HG03378 (cell line): ENCODE results near the gene TMEFF2.
"Not testable (repeated sequence)": the region's sequence is repeated elsewhere in the genome, so short reads cannot be mapped to it uniquely, and the experiment has no call there.

ENCODE experiments used
- ATAC-seq: cut with Tn5 transposase; IDR thresholded peaks from one replicate; pipeline ENCODE4 v1.9.1; 2021; ENCODE audit warnings: mild to moderate bottlenecking, moderate library complexity; ENCODE audit not compliant: unreplicated experiment

Gene TMEFF2

DNA sequence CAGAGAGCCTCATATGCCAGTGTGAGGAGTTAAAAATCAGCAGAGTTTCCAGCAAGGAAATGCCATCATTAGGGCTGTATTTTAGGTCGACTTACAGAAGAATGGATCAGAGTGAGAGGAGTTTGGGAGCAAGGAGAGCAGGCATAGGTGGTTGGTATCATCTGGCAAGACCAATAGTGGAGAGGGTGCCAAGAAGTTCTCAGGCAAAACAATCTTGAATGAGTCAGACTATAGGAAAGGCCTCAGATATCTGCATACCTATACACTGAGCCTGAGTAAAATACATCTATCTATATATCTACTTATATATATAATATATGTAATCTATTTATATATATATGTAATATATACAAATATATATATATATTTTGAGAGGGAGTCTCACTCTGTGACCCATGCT, 57.3 kb downstream of the TMEFF2 start:
- no peak for ATAC-seq

DNA sequence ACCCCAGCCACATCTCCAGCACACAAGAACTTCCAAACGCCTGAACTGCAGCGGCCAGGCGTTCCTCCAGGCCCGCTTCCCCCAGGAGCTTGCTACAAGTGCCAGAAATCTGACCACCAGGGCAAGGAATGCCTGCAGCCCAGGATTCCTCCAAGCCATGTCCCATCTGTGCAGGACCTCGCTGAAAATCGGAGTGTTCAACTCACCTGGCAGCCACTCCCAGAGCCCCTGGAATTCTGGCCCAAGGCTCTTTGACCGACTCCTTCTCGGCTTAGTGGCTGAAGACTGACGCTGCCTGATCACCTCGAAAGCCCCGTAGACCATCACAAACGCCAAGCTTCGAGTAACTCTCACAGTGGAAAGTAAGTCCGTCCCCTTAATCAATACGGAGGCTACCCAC, 62.1 kb downstream of the TMEFF2 start:
- ATAC-seq = not testable (repeated sequence)

DNA sequence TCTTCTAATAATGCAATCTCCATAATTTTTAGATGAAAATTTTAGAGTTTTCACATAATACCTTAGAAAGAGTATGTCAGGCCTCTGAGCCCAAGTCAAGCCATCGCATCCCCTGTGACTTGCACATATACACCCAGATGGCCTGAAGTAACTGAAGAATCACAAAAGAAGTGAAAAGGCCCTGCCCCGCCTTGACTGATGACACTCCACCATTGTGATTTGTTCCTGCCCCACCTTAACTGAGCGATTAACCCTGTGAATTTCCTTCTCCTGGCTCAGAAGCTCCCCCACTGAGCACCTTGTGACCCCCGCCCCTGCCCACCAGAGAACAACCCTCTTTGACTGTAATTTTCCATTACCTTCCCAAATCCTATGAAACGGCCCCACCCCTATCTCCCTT, 64.4 kb downstream of the TMEFF2 start:
- not testable (repeated sequence) for ATAC-seq

DNA sequence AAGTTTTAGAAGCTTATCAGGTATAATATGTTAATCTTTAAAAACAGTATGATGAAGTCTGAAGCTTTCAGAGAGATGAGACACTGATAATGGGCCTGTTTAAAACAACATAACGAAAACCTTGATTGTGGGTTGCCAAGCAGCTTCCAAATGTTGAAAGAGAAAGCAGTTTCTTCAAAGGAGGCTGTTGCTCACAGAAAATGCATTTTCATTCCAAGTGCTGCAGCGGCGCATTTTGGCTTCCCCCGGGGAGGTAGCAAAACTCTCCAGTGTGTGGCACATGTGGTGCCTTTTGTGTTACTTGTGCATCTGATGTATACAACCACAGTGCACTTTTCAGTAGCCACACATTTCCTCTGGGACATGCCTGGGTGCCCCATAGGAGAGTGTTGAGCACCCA, 66.1 kb downstream of the TMEFF2 start:
- ATAC-seq = no peak

DNA sequence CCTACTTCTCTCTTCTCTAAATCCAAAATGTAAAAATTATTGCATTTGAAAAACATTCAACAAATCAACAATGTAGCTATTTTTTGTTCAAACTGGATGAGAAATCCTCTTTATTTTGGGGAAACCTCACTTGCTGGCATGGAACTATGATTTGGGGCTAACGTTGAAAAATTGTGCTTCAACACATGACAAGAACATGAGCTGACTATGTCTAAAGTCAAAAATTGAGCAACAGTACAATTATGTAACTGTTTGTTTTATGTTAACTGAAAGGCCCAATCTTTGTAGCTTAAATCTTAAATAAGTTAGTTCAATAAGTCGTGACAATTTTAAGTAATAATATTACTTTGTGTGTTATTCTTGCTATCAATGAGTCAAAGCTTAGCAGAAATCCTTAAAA, 67.3 kb downstream of the TMEFF2 start:
- ATAC-seq = no peak

DNA sequence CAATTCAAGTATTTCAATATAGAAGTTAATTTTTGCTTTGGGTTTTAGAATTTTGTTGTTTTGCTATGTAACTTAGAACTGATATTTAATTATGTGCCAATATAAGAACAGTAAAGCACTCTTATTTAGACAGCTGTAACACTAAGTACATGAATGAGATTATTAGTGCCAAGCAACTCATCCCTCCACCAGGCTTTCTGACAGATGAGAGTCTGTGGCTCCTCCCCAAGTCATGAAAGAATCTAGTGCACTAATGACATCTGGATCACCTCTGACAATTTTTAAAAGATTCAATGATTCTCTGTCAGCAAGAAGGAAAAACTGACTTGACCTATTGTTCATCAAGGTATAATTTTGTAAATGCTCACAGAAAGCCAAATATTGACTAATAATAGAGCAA, 67.8 kb downstream of the TMEFF2 start:
- no peak for ATAC-seq

DNA sequence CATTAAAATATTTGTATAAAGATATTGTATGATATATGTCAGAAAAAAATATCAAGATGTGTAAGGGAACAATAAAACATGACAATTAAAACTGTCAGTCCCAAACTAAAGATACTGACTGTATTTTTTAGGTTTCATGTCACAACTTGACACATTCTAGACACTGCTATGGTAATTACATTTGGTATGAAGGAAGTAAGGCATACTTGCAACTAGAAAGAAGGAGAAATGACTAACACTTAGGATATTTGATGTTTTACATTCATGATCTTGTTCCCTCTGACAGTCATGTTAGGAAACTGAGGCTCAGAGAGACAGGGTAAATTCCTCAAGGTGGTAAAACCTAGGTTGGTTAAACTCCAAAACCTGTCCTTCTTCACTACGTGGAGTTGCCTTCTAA, 68.3 kb downstream of the TMEFF2 start:
- ATAC-seq = no peak

DNA sequence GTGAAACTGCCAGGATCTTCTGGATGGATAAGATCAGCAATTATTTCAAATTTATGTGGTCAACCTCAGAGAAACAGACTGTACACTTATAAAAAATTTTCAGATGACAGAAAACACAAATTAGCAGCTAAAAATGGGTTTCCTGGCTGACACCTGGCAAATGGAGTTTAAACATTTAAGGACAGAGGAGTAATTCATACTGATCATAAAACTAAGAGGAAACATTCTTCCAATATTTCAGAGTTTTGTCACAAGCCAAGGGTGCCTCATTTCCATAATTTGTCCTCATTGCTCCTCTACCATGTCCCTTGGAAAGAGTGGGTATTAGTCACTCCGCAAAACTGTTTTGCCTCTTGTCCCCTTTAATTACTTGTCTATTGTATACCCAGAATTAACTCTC, 70.2 kb downstream of the TMEFF2 start:
- ATAC-seq = no peak

DNA sequence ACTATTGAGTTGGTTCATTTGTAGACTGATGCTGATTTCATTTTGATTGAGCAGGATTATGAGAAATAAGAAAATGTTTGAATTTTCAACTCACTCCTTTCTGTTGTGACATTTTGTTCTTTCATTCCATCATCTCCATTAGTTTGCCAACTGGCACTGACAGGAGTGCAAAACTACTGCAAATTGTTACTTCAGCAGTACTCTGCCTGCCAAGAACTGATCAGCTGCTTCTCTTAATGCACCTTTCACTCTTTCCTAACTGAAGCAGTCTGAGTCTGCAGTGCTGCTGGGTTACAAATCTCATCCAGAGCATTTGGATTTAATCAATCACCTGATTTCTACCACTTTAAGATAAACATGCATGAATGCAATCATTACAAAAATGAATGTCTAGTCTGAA, 70.9 kb downstream of the TMEFF2 start:
- no peak for ATAC-seq

DNA sequence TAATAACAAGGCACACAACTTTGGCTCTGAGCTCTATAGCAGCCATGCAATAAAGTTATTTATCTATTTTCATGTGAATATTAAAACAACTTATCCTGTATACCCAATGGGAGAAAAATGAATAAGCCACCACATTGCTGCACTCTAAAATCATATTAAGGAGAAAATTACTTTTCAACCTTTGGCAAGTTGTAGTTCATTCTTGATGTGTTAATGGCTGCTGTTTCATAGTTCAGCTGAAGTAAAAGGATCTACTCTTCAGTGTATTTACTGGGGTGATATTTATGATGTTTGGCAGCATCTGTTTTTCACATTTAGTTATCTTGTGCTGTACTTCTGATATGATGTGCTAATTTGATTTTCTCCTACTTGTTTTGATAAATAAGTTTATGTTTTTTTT, 71.8 kb downstream of the TMEFF2 start:
- no peak for ATAC-seq

DNA sequence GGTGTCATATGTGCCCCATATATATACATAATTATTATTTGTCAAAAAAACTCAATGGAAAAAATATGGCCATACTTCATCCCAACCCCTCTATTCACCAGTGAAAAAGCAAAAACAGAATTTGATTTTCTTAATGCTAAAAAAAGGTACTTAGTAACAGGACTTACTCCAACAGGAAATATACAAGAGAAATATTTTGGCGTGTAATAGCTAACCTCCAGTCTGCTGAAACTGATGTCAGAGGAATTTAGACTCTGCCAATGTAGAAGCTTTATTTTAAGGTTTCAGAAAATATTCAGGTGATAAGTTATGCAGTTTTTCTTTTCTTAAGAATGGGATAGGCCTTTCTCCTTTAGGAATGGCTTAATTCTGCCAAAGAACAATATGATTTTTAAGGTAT, 72.6 kb downstream of the TMEFF2 start:
- no peak for ATAC-seq

DNA sequence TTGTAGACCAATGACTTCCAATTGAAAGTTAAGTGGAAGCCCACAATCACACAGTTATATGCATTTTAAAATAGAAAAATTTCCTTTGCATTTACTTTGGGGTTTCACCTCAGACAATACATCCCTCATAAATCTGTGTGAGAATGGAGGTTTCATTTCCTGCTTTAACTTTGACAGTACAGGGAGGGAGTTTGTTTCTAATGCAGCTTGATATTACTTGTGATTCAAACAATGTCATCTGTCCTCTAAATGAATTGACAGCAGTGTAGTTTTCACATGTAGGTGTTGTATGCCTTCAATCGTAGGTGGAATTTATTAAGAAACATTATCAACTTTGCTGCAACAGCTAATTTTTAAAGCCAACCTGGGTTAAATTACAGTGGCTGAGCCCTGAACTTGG, 75.2 kb downstream of the TMEFF2 start:
- ATAC-seq = no peak

DNA sequence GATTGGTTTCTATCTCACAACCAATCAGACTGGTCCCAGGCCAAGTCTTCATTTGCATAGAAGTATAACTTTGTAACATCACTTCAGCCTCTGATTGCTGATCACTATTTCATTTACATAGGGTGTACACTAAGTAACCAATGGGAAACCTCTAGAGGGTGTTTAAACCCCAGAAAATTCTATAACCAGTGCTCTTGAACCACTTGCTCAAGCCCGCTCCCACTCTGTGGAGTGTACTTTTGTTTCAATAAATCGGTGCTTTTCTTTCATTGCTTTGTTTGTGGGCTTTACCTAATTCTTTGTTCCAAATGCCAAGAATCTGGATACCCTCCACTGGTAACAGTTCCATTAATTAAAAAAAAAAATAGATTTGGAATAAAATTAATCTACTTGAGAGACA, 77.0 kb downstream of the TMEFF2 start:
- no peak for ATAC-seq

DNA sequence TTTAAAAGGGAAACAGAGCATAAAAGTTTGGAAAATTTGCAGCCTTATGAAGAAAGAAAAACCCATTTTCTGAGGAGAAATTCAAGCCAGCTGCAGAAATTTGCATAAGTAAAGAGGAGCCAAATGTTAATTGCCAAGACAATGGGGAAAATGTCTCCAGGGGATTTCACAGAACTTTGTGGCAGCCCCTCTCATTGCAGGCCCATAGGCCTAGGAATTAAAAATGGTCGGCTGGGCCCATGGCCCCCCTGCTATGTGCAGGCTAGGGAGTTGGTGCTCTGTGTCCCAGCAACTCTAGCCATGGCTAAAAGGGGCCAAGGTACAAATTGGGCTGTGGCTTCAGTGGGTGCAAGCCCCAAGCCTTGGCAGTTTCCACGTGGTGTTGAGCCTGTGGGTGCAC, 83.2 kb downstream of the TMEFF2 start:
- ATAC-seq = not testable (repeated sequence)

DNA sequence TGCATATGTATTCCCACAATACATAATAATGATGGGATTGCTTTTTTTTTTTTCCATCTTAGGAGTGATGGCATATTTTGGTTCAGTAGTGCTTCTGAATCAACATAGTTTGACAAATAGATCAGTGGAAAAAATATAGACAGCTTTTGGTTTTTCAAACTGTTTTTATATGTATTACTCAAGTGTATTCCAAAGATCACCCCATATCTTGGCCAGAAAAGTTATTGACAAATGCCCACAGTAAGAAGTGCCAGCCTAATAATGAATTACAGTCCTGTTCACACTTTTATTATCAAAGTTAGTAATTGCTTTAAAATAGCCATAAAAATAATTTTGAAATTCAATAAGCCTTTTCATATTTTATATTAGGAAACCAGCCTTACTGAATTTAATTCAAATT, 95.0 kb downstream of the TMEFF2 start:
- no peak for ATAC-seq

DNA sequence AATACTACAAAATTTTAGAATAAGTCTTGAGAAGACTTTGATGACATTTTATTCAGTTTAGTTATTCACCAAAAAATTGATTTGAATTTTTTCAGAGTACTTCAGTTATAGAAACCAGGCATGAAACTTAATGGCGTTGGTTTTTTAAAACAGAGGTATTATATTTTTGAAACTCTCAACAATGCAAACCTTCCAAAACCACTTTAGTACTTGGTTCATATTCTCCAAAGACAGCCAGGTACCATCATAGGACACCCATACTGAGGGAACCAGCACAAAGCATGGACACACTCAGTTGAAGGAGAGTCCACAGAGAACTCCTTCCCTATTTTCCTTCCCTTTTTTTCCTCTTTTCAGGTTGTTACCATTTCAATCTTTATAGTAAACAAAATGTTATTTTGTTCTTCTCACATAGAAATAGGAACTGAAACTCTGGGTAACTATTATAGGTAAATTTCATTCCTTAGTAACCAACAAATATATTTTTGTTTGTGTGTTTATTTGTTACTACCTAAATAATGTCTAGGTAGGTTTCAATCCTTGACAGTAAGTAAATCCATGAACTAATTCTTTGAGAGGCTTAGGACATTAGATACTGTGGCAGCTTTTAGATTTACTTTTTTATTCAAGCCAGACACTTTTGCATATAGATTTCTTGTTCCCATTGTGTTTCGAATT, 95.8 kb downstream of the TMEFF2 start:
- ATAC-seq = no peak

DNA sequence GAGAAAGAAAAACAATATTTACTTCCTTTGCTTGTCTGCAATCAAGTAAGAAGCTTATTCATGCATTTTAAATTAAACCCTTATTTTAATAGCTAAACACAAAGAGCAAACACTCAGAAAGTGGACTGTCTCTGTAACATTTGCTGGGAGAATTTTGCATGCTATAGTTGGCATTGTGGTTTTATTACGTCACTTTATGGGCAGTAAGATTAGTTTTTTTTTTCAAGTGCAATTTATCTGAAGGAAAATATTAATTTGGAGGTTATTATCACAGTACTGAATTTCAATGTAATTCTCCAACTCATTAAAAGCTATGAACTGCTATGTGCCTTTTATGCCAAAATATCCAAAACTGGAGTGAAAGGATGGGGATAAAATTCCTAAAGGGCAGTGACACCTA, 103.3 kb downstream of the TMEFF2 start:
- ATAC-seq = no peak

DNA sequence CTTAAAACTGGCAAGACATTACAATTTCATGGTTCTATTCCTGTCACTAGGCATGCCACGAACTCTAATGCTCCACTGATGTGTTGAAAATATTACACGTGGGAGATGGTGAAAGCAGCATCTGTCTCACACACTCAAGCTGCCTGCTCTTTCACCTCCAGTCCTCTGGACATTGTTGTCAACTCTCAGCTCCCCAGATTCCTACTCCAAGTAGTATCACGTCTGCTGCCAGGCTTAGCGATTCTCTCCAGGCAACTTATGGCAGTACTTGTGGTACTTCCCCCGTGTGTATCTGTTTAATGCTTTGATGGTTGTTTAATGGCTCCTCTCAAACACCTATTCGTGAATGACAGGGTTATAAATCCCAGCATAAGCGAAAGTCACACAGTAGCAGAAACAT, 103.8 kb downstream of the TMEFF2 start:
- ATAC-seq = no peak

DNA sequence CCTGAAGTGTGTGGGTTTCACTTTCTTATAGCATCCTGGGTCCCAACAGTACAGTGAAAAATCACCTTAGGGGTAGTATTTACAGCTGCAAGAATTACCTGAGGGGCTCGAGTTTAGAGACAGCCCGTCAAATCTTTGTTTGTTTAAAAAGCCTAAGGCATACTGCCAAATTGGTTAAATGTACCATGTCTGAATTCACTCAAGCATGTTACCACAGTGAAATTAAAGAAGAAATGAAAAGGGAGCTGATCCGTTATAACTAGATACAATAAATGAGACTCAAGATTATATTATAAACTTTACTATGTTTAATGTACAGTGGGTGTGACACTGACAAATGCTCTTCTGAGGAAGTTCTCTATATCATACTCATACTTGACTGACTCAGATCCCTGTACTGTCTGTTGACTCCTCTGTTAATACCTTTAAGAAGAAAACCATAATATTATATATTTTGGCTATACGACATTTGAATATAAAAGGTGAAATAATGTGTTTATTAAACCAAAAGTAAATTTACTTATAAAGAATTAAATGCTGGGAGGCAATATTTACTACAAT, 107.3 kb downstream of the TMEFF2 start:
- no peak for ATAC-seq

DNA sequence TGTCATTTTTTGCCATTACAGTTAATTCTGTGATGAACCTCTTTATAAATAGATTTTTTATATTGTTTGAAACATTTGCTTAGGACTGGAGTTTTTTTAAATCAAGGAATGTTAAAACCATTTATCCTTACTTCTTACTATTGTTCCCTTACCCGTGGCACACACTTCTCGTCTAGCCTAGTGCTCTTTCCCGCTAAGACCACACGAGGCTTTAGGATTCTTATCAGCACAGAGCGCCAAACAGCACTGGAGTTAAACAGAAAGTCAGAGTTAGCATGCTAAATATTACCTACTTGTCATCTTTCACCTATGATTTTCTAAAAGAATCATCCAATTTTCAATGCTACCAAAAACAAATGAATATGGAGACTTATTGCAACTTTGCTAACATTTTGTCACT, 112.6 kb downstream of the TMEFF2 start:
- ATAC-seq = no peak

DNA sequence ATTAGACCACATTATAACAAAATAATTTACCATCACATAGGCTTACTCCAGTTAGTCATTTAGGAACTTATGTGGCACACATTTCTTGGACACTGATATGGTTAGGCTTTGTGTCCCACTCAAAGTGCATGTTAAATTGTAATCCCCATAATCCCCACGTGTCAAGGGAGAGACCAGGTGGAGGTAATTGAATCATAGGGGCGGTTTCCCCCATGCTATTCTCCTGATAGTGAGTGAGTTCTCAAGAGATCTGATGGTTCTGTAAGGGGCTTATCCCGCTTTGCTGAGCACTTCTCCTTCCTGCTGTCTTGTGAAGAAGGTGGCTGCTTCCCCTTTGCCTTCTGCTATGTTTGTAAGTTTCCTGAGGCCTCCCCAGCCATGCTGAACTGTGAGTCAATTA, 114.6 kb downstream of the TMEFF2 start:
- not testable (repeated sequence) for ATAC-seq

DNA sequence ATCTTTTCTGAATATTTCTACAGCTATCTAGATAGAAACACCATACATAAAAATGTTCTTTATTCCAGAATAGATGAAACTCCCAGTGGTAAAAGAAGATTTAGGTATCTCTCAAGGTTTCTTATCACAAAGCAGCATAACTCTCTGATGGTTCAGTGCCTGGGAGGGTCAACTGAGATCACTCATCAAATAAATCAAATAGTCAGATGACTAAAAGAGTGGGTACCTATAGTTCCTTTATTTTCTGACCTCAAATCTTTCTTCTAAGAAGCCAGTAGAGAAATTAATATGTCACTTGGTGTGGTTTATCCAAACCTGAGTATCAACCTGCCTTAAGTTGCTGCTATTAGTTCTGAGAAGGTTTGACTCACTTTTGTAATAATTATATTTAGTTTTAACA, 120.9 kb downstream of the TMEFF2 start:
- no peak for ATAC-seq

DNA sequence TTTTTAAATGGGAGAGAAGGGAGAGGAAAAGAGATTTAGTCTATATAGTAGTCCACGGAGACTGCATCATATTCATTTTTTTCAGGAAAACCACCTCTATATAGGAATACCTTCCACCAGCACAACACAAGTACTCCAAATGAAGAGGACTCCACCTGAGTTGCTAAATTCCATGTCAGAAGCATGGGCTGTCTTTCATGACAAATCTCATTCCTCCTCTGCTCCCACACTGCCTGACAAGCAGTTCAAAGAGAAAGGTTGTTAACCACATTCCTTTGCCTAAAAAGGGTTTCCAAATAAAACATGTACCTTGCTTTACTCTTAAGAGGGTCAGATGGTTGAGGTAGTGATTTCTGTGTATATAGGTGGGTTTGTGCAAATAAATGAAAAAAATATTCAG, 122.0 kb downstream of the TMEFF2 start:
- no peak for ATAC-seq
